T-helper 17 cell (primary cell): ENCODE results near the gene FOXL1. TPM values are rescaled to one million over a fixed set of nuclear protein-coding genes. Genes with fewer than 3 reads are reported as not detected.

Experiments used
- ATAC-seq: fragments of 150-1000 bp; cut with Tn5 transposase; 2 replicates; pipeline ENCODE4 v1.10.0; 2021; ENCODE audit warnings: mild to moderate bottlenecking, moderate library complexity
- DNase-seq, 3 donors: peaks; one replicate each; pipeline versions ENCODE4 v3.0.0 to v3.0.0-alpha.2; 2020 to 2021
- H3K9me3 ChIP-seq: one replicate; pipeline ENCODE4 v1.7.0; 2013; ENCODE audit warnings: low read length, mild to moderate bottlenecking; ENCODE audit not compliant: control insufficient read depth, poor library complexity, severe bottlenecking
- H3K27ac Mint-ChIP-seq: one replicate; pipeline ENCODE4 v1.8.0; 2022; ENCODE audit warnings: mild to moderate bottlenecking, moderate library complexity, mixed read lengths
- H3K27me3 Mint-ChIP-seq: one replicate; pipeline ENCODE4 v1.8.0; 2022; ENCODE audit warnings: mixed read lengths
- H3K36me3 Mint-ChIP-seq: one replicate; pipeline ENCODE4 v1.8.0; 2022; ENCODE audit warnings: low read depth, mixed read lengths
- H3K4me1 Mint-ChIP-seq: one replicate; pipeline ENCODE4 v1.8.0; 2022; ENCODE audit warnings: mild to moderate bottlenecking, mixed read lengths
- H3K4me3 Mint-ChIP-seq: one replicate; pipeline ENCODE4 v1.8.0; 2022; ENCODE audit warnings: mild to moderate bottlenecking, moderate library complexity, mixed read lengths
- total RNA-seq, 4 donors: library from RNA in 2 of 4; stranded (reverse) in 2 of 4; gene quantifications; one replicate each; pipeline ENCODE4 v1.2.3 and lab custom pipeline; 2022 to 2026

The FOXL1 gene
- total RNA-seq, 2 donors from 2014 or later: 0.13 TPM; not detected in 1

- DNase-seq (no peak), ATAC-seq (no peak)
- H3K9me3 ChIP-seq: no peaks in the 10 kb centered on the region
- H3K27me3 Mint-ChIP-seq: peaks cover 95% of the 10 kb centered on the region
- H3K4me1 Mint-ChIP-seq: peaks cover 7% of the 10 kb centered on the region
- H3K4me3 Mint-ChIP-seq: no peak overlapping the region
- peaks cover 4% of the 10 kb centered on the region for H3K36me3 Mint-ChIP-seq
- no peak overlapping the region for H3K27ac Mint-ChIP-seq
Measured at GRCh38 chr16:86575095-86575685, 3.2 kb upstream of the FOXL1 start.

DNA sequence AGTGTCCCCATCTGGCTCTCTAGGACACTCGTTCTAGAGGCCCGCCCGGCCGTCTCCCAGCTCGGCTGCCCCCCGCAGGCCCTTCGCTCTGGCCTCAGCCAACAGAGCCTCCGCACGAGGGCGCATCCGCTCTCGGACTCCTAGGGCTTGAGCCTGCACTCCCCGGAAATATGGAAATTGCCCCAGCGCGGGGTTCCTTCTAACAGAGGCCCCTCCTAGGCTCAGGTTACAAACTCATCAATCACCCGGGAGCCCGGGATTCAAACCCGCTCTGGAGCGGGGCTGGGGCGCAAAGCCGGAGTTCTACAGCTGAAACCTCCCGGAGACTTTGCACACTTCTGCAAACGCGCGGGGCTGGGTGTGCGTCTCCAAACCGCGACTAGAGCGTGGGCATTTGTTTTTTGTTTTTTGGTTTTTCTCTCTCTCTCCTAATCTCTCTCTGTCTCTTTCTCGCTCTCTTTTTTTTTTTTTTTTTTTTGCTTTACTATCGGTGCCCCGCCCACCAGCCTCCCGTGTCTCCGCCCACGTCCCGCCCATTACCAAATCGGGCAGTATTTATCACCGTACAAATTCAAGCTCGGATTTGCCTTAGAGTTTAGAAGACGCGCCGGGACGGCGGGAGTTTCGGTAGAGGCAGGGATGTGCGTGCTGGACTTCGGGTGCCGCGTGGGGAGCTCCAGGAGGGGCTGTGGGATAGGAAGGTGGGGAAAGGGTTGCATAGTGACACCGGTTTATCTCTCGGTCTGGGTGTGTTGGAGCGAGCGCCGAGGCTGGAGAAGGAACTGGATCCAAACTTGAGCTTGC lies 2.4 kb upstream of the FOXL1 start:
- ATAC-seq (peak; percentile 66), DNase-seq (peak in 1 of 3 donors; percentile 23)
- Mint-ChIP-seq H3K4me3 (peak overlapping the region; percentile 83), H3K27me3 (peaks cover 96% of the 10 kb centered on the region), H3K4me1 (peaks cover 7% of the 10 kb centered on the region), H3K27ac (no peak overlapping the region), H3K36me3 (peaks cover 4% of the 10 kb centered on the region)
- H3K9me3 ChIP-seq: no peaks in the 10 kb centered on the region

- Mint-ChIP-seq H3K27ac (no peak overlapping the region), H3K27me3 (peaks cover 96% of the 10 kb centered on the region), H3K36me3 (peaks cover 4% of the 10 kb centered on the region), H3K4me1 (peaks cover 7% of the 10 kb centered on the region), H3K4me3 (peak overlapping the region; percentile 83)
- no peaks in the 10 kb centered on the region for H3K9me3 ChIP-seq
- ATAC-seq (no peak), DNase-seq (no peak)
Measured at GRCh38 chr16:86576591-86577313, 1.6 kb upstream of the FOXL1 start.

GRCh38 chr16:86577314-86577971 lies 906 bp upstream of the FOXL1 start:
- Mint-ChIP-seq H3K4me3 (peak overlapping the region; percentile 61), H3K36me3 (peaks cover 4% of the 10 kb centered on the region), H3K27ac (no peak overlapping the region), H3K27me3 (peaks cover 93% of the 10 kb centered on the region), H3K4me1 (peaks cover 7% of the 10 kb centered on the region)
- no peak for DNase-seq
- no peaks in the 10 kb centered on the region for H3K9me3 ChIP-seq
- no peak for ATAC-seq

GRCh38 chr16:86578611-86579267 lies 390 bp downstream of the FOXL1 start:
- peaks cover 4% of the 10 kb centered on the region for H3K36me3 Mint-ChIP-seq
- no peak for DNase-seq
- peaks cover 90% of the 10 kb centered on the region for H3K27me3 Mint-ChIP-seq
- H3K4me1 Mint-ChIP-seq: peaks cover 7% of the 10 kb centered on the region
- H3K27ac Mint-ChIP-seq: no peak overlapping the region
- no peaks in the 10 kb centered on the region for H3K9me3 ChIP-seq
- H3K4me3 Mint-ChIP-seq: peak overlapping the region; percentile 31
- ATAC-seq: no peak

DNA sequence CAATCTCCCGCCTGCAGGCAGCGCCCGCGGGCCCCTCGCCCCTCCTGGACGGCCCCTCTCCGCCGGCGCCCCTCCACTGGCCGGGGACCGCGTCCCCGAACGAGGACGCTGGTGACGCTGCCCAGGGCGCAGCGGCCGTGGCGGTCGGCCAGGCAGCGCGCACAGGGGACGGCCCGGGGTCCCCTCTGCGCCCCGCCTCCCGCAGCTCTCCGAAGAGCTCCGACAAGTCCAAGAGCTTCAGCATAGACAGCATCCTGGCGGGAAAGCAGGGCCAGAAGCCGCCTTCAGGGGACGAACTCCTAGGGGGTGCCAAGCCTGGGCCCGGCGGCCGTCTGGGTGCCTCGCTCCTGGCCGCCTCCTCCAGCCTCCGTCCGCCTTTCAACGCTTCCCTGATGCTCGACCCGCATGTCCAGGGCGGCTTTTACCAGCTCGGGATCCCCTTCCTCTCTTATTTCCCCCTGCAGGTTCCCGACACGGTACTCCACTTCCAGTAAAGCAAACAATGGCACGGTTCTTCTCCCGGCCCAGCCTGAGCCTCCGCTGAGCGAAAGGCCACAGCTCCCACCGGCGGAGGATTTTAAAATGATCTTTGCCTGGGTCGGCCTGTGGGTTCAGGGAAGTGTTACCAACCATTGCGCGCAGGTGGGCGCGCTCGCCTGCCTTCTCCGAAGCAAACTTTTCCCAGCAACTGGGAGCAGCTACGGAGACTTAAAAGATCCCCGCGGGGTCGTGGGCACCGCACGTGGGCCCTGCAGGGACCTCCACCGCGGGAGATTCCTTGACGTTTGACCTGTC lies 1.1 kb downstream of the FOXL1 start:
- H3K27ac Mint-ChIP-seq: no peak overlapping the region

DNA sequence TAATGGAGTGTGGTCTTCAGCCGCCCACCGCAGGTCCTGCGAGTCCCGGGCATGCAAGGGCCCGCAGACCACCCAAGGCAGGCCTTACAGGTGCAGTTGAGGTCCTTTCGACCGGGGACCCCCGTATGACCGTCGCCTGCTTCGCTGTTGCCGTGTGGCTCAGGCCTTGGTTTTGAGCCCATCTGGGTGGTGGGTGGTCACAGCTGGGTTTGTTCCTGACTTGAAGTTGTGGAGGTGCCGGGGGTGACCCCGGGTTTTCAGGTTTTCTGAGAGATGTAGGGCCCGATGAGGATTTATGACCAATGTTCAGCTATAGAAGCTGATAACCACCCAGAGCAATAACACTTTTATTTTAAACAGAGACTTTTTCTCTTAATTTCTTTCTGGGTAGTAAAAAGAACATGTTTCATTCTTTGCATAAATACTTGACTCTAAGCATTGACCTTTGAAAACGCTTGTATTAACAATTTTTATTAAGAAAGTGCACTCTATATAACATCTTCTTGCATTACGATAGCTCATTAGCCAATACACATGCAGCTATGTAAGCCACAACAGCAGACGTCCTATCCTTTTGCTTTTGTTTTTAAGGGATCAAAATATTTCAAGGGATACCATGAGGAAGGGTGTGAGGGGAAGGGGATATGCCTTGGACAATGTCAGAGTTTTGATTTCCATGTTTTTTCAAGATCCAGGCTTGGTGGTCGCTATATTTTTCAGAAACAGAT lies 1.9 kb downstream of the FOXL1 start:
- peaks cover 4% of the 10 kb centered on the region for H3K36me3 Mint-ChIP-seq

More for the DNA sequence above, 1.1 kb downstream of the FOXL1 start:
- H3K36me3 Mint-ChIP-seq: peaks cover 4% of the 10 kb centered on the region
- peak overlapping the region; percentile 36 for H3K4me3 Mint-ChIP-seq
- peaks cover 84% of the 10 kb centered on the region for H3K27me3 Mint-ChIP-seq
- ATAC-seq (no peak), DNase-seq (no peak)
- H3K4me1 Mint-ChIP-seq: peaks cover 7% of the 10 kb centered on the region
- no peaks in the 10 kb centered on the region for H3K9me3 ChIP-seq

GRCh38 chr16:86580791-86581170 lies 2.4 kb downstream of the FOXL1 start:
- no peaks in the 10 kb centered on the region for H3K9me3 ChIP-seq
- H3K27me3 Mint-ChIP-seq: peaks cover 78% of the 10 kb centered on the region
- DNase-seq: no peak
- H3K36me3 Mint-ChIP-seq: peaks cover 4% of the 10 kb centered on the region
- peaks cover 7% of the 10 kb centered on the region for H3K4me1 Mint-ChIP-seq
- H3K27ac Mint-ChIP-seq: no peak overlapping the region
- ATAC-seq: no peak
- no peak overlapping the region for H3K4me3 Mint-ChIP-seq

More for the DNA sequence above, 1.9 kb downstream of the FOXL1 start:
- ATAC-seq: no peak
- no peak for DNase-seq
- H3K4me1 Mint-ChIP-seq: peaks cover 7% of the 10 kb centered on the region
- H3K9me3 ChIP-seq: no peaks in the 10 kb centered on the region
- H3K27me3 Mint-ChIP-seq: peaks cover 78% of the 10 kb centered on the region
- no peak overlapping the region for H3K27ac Mint-ChIP-seq
- H3K4me3 Mint-ChIP-seq: peak overlapping the region; percentile 36

DNA sequence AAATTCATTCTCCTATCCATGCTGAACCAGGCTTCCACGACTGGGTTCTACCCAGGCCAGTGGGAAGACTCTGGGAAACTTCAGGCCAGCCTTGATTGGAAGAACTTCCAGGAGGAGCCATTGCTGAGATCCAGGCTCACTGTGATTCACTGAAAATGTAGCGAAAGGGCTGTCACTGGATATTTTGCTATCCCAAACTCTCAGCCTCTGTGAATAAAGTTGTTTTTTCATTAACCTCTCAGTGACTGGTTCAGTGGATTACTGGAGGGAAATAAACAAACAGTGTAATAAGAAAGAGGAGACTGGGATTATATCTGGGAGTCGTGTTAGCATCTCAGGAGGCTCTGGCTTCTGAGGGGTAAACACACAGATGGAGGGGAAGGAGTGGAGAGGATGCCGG lies 3.1 kb downstream of the FOXL1 start:
- Mint-ChIP-seq H3K4me3 (no peak overlapping the region), H3K27me3 (peaks cover 72% of the 10 kb centered on the region), H3K4me1 (peaks cover 4% of the 10 kb centered on the region), H3K27ac (no peak overlapping the region), H3K36me3 (peaks cover 4% of the 10 kb centered on the region)
- H3K9me3 ChIP-seq: no peaks in the 10 kb centered on the region
- DNase-seq: no peak
- ATAC-seq: no peak

DNA sequence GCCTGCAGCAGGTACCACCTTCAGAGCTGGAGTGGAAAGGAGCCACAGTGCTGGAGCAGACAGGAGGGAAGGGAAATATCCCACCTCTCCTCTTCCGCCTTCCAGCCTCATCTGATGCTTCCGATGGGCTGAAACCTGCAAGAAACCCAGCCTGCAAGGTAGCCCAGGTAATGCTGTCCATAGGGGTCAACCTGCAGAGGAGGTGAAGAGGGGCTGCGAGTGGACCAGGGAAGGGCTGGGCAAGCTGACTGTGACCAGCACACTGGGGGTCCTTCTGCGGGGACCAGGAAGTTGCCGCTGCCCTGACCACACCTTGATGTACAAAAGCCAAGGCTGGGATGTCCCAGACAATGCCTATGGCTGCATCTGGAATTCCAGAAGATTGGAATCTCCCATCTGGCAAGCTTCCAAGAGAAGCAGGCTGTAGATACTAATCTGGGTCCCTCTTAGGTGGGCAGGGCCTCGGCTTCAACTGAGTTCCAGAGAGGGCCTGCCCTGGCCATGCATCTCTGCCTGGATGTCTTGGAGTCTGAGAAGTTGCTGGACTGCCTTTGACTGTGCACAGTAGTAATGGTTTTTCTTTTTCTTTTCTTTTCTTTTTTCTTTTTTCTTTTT lies 5.8 kb downstream of the FOXL1 start:
- H3K9me3 ChIP-seq: no peaks in the 10 kb centered on the region
- peaks cover 47% of the 10 kb centered on the region for H3K27me3 Mint-ChIP-seq
- no peak overlapping the region for H3K4me3 Mint-ChIP-seq
- no peak for ATAC-seq
- H3K36me3 Mint-ChIP-seq: no peaks in the 10 kb centered on the region
- H3K4me1 Mint-ChIP-seq: no peaks in the 10 kb centered on the region
- no peak overlapping the region for H3K27ac Mint-ChIP-seq
- DNase-seq: no peak
